T-helper 1 cell (primary cell): Measurements from ENCODE around the gene HOOK2.
A peak's percentile ranks its signal among the peaks of the same experiment; 100 is the strongest.

Source experiments
- DNase-seq, 5 donors: peaks; one replicate each; pipeline ENCODE4 v3.0.0-alpha.2; 2012 to 2020

HOOK2 gene

DNA sequence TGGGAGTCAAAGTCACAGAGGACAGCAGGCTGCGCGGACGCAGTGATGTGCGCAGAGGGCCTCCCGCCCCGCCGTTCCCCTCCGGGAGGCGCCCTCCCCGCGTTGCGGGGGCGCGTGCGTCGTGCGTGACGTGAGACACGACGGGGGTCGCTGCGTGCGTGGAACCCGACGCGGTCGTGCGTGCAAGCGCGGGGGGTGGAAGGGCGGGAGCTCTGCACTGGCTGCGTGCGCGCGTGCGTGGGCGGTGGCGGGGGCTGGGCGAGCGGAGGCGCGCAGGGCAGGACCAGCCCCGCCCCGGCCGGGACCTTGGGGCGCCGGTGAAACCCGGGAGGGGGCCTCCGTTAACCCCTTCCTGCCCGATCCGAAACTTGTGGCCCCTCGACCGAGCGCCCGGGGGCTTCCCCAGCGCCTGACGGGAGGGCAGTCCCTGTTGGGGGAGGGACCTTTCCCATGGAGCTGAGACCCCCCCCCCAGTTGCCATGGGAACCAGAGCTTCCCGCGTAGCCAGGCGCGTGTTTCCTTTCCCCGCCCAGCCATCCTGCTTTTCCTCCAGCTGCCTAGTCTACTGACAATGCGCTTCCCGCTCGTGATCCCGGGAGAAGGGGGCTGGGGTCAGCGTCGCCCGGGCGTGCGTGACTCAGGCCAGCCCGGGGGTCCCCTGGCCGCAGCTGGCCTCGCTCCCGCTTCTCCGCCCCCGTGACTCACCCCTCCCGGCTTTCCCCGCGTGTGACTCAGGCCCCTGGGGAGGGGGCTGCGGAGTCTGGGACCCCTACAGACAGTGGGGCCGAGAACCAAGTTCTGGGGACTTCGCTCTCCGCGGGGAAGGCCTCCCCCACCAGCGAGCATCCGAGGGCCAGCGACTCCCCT, 7.3 kb upstream of the HOOK2 start:
- DNase-seq = peak; percentile 92 to 98 (median 93)

DNA sequence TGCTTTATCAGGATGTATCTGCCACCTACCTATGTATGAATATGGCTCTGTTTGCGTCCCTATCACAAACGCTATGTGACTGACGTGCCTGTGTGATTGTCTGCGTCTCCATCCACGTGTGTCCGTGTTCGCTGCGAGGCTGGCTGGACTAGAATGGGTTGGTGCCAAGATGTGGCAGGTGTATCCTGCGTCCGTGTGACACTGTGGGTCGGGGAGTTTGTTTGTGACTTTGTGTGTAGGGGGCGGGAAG, 6.7 kb upstream of the HOOK2 start:
- peak in 1 of 5 donors; percentile 90 for DNase-seq

DNA sequence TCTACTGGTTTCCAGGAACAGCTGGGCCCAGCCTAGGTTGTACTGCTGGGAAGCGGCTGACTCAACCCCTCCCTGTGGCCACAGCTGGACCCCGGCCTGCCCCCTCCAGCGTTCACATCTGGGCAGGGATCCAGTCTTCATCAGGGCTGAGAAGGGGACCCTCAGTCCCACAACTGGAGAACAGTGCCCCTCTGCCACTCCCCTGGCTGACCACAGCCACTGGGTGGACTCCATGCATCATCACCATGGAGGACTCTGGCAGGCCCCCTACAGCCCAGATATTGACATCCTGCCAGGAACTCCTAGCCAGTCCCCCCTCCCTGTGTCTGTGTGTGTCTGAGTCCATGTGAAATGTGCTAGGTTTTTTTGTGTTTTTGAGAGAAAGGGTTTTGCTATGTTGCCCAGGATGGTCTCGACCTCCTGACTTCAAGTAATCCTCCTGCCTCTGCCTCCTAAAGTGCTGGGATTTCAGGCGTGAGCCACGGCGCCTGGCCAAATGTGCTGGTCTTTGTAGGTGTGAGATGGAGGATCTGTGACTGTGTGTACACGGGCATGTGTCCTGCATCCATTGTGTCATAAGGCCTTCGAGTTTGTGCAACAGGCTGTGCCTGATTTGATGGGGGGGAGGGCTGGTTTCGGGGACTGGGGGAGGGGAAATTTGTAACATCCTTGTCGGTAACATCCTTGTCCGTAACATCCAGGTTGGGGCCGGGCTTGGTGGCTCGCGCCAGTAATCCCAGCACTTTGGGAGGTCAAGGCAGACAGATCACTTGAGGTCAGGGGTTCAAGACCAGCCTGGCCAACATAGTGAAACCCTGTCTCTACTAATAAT, 4.0 kb upstream of the HOOK2 start:
- no peak for DNase-seq

DNA sequence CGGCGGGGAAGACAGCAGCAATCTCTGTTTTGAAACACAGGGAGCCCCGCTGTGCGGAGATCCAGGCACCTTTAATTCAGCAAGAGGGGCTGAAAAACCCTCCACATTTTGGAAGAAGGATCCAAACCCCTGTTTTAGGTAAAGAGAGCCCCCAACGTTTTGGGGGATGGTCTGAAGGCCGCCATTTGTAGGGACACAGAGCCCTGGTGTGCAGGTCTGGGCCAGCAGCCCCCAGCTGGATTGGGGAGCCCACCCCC, 3.5 kb upstream of the HOOK2 start:
- DNase-seq = no peak

DNA sequence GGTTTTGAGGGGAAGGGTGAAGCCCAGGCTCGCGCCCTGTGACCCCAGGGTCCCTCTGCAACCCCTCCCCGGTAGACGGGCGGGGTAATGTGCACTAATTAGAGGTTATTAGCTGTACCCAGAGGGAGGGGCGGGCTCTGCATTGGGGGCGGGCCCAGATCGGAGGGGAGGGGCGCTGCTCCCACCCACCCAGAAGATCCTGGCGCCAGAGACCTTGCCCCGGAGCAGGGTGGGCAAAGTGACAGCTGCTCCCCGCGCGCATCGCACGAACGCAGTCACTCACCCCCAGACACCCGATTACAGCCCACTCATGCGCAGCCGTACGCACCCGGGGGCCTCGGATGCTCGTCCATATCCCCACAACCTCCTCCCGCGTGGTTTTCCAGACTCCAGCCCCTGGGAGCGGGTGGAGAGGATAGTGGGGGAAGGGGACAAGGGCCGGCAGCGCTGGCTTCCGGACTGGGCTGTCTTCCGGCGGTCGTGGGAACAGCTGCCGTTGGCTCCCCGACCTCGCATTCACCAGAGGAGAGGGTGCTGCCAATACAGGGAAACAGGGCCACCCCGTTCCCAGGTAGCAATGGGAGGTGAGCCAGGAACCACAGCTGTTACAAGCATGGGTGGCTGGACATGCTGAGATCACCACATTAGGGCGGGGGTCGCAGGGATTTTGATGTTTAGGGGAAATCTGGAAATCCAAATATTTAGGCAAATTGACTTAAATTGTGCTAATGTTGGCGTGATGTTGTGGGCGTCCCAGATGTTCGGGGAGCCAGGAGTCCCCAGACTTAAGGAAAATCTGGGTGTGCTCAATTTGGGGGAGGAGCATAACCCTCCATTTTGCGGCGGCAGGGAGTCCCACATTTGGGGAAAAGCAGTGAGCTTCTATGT, 2.9 kb upstream of the HOOK2 start:
- DNase-seq = peak in 2 of 5 donors; percentile 37 to 67

DNA sequence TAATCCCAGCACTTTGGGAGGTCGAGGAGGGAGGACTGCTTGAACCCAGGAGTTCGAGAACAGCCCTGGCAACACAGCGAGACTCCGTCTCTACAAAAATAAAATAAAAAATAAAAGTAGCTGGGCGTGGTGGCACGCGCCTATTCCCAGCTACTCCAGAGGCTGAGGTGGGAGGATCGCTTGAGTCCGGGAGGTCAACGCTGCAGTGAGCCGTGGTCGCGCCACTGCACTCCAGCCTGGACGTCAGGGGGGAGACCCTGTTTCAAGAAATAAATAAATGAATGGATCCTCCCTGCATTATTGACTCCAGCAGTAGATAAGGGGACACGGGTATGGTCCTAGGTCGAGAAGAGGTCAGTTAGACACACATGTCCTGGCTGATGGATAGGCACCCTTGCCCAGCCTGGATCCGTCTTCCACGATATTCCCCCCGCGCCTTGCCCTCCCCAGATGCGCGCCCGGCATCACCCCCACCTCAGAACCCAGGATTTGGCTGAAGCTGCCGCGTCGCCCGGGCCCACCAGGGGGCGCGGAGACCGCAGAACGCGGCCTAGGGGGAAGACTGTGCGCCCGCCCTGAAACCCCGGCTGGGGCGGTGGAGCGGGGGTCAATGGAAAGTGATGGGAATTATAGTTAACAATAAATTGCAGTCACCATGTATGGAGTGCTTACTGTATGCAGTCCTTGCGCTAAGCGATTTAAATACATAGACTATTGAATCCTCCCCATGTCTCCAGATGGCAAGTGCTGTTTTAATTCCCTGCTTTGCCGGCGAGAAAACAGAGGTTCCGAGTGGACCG, 2.1 kb upstream of the HOOK2 start:
- peak; percentile 53 to 80 (median 70) for DNase-seq

DNA sequence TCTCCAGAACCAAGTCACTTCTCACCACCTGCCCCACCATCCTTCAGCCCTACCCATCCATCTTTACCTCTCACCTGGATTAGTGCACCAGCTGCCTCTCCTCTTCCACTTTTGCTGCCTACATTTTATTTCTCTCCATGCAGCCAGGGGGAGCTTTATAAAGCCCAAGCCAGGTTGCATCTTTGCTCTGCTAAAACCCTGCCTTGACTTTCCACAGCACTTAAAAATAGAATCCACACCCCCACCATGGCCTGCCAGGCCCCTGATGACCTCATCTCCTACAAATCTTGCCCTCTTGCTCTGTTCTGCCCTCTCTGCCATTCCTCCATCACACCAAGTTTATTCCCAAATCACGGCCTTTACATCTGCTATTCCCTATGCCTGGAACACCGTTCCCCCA, 1.8 kb downstream of the HOOK2 start:
- no peak for DNase-seq

DNA sequence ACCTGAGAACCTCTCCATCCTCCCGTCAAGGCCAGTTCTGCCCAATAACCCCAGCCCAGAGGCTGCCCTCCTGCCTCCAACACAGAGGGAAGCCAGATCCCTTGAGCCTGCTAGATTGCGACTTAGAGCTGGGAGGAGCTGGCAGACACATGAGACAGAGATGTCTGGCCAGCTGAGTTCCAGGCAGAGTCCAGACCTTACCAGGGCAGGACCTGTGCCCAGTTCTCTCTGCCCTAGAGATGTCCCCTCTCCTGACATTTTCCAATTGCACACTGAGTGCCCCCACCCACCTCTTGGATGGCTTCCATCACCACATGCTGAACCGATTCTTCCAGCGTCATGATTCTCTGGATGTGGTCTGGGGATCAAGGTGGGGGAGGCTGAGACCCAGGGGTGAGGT, 3.0 kb downstream of the HOOK2 start:
- no peak for DNase-seq

DNA sequence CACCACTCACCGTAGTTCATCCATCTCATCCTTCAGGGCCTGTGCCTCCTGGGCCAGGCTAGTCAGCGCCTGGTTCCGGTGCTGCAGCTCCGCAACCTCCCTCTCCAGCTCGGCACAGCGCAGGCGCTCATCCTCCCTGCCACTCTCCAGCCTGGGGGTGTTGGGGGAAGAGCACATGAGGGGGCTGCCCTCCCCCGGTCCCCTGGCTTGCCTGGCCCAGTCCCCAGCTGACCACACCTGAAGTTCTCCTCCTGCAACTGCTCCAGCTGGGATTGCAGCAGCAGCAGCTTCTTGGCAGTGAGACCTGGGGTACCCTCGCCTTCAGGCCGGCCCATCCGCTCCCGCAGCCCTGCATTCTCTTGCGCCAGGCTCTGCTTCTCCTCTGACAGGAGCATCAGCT, 4.4 kb downstream of the HOOK2 start:
- DNase-seq = no peak

DNA sequence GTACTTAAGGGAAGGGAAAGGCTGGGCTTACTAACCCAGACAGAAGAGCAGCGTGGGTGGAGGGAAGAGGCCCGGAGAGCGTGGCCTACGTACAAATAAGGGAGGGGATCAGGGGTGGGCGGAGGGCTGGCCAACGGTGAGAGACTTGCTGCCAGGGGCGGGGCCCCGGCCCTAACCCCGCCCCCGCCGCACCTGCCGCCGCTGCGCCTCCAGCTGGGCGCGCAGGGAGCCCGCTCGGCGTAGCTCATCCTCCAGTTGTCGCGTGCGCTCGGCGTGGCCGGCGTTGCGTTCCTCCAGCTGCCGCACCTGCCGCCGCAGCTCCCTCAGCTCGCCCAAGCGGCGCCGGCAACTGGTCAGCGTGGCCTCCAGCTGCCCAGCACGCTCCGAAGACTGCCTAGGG, 5.7 kb downstream of the HOOK2 start:
- peak in 4 of 5 donors; percentile 53 to 71 (median 64) for DNase-seq

DNA sequence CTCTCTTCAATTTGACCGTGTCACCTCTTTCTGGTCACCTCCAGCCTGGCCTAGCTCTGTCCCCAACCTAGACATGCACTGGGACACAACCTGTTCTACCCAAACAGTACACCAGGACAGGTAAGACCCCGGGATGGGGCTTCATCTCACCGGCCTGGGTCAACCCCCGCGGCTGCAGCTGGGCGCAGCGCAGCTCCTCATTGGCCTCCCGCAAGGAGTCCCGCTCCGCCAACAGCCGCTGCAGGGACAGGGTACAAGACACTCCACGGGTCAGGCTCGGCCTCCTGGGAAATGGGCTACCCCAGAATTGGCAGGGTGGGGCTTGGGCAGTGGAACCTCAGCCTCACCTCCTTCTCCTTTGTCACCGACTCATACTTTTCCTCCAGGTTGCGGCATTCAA, 7.7 kb downstream of the HOOK2 start:
- DNase-seq = no peak

DNA sequence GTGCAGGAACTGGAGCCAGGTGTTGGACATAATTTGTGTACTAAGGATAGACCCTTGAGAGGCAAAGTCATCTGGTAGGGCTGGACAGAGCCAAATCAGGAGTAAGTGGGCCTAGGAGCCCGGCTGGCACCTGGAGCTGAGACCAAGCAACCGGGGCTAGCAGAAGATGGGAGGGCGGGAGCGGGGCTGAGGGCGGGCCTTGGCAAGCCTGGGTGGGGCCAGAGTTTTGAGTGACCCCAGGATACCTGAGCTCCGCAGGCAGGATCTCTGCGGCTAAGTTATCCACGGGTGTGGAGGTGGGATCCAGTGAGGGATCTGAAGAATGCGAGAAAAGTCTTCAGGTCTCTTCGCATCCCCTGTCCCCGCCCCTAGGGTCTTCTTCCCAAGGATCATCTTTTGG, 8.2 kb downstream of the HOOK2 start:
- DNase-seq = no peak

DNA sequence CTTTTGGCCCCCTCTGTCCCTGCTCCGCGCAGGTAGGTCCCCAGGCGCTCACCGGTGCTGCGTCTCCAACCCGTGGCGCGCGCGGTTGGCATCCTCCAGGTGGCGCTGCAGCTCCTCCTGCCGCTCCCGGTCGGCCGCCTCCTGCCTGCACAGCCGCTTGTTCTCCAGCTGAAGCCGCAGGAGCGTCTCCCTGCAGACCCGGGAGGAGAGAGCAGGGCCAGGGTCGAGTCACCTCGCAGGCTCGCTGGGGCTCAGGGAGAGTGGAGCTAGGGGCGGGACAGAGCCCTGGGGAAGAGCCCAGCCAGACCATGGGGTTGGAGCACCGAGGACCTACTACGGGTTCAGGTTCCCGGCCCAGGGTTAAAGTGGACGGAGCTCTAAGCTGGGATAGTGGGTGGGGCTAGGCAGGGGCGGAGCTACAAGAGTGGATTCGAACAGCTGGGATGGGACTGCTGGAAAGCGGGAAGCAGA, 9.3 kb downstream of the HOOK2 start:
- DNase-seq = peak; percentile 65 to 80 (median 68)

DNA sequence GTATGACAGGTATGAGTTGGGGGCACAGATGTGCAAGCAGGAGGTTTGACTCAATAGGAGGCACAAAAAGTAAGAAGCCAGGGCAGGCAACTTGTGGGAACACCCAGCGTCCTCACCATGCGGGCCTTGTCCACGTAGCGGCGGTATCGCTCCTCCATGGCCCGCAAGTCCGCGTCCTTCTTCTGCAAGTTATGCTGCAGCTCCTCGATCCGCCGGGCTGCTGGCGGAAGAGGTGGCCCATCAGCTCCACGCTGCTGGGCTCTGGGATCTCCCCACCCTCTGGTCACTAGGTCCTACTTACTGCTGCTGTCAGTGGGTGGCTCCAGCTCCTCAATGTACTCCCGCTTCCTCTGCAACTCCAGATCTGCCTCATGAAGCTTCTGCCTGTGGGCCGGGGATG, 10.7 kb downstream of the HOOK2 start:
- DNase-seq = no peak

DNA sequence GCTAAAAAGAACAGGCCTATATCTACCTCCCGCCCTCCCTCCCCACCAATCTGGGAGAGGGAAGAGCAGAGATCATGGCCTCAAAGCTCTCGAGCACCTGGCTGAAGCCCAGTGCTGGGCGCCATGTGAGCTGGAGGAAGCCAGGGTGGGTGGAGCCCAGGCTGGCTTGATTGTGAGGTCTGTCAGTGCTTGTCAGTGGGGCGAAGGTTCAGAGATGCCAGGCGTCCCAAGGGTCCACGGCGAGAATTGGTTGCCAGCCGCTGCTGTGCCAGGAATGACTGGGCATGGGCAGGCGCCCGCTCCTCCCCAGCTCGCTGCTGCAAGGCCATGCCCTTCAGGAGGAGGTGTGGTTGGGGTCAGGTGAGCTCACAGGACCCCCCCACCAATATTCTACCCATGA, 12.3 kb downstream of the HOOK2 start:
- DNase-seq = no peak

DNA sequence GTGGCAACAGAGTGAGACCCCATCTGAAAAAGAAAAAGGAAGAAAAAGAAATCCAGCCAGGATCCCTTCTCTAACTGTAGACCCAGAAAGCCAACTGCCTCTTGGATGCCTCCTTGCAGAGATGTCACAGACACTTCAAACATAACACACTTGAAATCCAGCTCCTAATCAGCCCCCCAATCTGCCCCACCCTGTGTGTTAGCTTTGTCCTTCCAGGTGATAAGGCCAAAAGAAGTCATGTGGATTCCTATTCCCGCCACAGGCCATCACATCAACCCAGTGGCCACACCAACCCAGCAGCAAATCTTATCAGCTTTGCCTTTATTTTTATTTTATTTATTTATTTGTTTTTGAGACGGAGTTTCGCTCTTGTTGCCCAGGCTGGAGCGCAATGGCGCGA, 15.7 kb downstream of the HOOK2 start:
- no peak for DNase-seq

DNA sequence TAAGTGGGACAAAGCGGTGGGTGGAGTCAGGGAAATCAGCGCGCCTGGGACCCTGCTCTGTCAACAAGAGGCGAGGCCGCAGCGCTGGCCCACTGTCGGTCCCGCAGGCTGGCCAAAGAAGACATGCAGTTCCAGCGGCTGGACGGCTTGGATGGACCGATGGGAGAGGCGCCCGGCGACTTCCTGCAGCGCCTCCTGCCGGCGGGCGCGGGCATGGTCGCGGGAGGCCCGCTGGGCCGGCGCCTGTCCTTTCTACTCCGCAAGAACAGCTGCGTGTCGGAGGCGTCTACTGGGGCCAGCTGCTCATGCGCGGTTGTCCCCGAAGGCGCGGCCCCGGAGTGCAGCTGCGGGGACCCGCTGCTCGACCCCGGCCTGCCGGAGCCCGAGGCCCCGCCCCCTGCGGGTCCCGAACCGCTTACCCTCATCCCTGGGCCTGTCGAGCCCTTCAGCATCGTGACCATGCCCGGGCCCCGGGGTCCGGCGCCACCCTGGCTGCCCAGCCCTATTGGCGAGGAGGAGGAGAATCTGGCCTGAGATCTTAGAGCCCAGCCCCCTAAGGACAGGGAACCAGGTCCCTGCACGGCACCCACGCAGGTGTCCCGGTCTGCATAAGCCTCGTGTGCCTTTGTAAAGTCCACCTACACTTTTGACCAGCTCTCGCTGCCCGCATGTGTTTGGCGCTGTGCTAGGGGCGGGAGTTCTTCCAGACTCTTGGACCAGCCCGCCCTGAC, 17.6 kb downstream of the HOOK2 start:
- DNase-seq = peak in 4 of 5 donors; percentile 42 to 63 (median 56)

DNA sequence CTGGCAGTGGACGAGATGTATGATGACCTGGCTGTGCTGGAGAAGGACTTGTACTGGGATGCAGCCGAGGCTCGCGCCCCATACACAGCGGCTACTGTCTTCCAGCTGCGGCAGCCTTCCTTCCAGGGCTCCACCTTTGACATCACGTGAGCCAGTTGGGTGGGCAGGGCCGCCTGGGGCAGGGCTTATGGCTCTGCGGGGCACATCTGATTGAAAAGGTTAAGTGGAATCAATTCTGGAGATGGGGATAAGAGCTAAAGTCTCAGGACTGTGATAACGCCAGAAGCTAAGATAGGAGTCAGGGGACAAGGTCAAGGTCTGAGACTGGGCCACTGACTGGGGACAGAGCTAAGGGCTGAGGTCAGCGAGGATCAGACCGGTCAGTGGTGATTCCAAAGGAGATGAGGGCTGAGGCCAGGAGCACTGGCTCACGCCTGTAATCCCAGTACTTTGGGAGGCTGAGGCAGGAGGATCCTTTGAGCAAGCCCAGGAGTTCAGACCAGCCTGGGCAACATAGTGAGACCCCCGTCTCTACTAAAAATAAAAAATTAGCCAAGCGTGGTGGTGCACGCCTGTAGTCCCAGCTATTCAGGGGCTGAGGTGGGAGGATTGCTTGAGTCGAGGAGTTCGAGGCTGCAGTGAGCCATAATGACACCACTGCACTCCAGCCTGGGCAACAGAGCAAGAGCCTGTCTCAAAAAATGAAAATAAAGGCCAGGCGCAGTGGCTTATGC, 19.0 kb downstream of the HOOK2 start:
- no peak for DNase-seq

DNA sequence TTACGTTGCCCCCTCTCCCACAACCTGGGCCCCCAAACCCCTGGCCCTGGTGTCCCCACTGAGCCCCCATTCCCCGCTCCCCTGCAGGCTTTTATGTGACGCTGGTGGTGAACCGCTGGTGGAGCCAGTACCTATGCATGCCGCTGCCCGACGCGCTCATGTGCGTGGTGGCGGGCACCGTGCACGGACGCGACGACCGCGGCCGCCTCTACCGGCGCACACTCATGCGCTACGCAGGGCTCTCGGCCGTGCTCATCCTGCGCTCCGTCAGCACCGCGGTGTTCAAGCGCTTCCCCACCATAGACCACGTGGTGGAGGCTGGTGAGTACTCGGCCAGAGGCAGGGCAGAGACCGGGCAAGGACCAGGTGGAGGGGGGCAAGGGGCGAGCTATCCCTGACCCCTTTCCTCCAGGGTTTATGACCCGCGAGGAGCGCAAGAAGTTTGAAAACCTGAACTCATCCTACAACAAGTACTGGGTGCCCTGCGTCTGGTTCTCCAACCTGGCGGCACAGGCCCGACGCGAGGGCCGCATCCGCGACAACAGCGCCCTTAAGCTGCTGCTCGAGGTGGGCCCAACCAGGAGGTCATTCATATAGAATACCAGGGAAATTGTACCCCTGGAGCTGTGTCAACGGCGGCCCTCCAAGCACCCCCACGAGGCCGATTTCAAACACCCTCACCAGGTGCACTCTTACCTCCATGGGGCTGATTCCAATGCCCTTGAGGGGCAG, 20.7 kb downstream of the HOOK2 start:
- DNase-seq = no peak

DNA sequence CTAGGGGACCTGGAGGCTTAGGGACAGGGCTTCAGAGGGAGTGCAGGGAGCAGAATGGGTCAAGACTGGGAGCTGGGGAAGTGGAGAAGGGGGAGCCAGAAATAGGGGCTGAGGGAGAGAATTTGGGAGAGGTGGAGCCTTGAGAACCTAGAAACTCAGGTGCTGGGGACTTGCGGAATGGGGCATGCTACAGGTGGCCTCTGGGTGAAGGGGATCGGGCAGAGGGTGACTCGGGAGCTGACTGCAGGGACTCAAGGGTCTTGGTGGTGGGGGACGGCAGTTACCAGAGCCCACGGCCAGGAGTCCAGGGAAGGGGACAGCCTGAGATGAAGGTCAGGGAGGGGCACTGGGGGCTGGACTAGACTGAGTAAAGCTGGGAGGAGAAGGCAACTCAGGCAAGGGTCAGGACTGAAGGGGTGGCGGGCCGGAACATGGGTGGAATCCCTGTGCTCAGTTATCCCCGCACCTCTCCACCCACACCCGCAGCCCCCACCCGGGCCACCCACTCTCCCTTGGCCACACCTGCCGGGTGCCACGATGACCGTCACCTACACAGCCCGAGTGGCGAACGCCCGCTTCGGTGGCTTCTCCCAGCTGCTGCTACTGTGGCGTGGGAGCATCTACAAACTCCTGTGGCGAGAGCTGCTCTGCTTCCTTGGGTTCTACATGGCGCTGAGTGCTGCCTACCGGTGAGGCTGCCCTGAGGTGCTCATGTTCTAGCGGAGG, 23.1 kb downstream of the HOOK2 start:
- no peak for DNase-seq
